ENCODE data around the gene SUPV3L1.

DNA sequence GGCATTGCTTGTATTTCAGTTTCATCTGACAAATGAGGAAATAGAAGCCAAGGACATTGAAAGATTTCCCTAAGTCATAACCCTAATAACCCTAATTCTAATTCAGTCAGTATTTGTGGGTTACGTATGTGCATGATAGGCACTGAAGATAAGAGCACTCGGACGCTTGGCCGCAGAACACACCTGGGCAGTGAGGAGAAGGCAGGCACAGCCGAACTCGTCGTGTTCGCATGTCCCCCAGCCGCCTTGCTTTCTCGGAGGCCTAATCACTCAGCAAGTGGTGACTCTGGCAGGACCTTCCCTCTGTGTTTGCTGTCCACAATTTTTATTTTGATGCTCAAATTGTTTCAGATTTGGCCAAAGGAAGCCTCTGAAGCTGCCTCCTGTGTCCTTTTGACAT lies 63.8 kb downstream of the SUPV3L1 start:
- TF ChIP-seq, protein P1, sequence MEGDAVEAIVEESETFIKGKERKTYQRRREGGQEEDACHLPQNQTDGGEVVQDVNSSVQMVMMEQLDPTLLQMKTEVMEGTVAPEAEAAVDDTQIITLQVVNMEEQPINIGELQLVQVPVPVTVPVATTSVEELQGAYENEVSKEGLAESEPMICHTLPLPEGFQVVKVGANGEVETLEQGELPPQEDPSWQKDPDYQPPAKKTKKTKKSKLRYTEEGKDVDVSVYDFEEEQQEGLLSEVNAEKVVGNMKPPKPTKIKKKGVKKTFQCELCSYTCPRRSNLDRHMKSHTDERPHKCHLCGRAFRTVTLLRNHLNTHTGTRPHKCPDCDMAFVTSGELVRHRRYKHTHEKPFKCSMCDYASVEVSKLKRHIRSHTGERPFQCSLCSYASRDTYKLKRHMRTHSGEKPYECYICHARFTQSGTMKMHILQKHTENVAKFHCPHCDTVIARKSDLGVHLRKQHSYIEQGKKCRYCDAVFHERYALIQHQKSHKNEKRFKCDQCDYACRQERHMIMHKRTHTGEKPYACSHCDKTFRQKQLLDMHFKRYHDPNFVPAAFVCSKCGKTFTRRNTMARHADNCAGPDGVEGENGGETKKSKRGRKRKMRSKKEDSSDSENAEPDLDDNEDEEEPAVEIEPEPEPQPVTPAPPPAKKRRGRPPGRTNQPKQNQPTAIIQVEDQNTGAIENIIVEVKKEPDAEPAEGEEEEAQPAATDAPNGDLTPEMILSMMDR (IDR thresholded peaks at IDR 0.05 in 2 of 3, conservative IDR thresholded peaks at IDR 0.05 in 1 of 3; ENCODE audit: control insufficient read depth in 2 of 3, extremely low read depth in 1 of 3, insufficient read depth in 1 of 3, low read depth in 3 of 3, low read length in 3 of 3), result no peak
- TF ChIP-seq IKZF1 (conservative IDR thresholded peaks at IDR 0.05) (no peak), NFIC (IDR thresholded peaks at IDR 0.05; ENCODE audit: low read depth, low read length) (no peak), EZH2 (IDR thresholded peaks at IDR 0.05; ENCODE audit: borderline replicate concordance, control insufficient read depth, low read depth, low read length) (no peak), NFYB (IDR thresholded peaks at IDR 0.05; ENCODE audit: insufficient read depth, low read depth, low read length) (no peak), HCFC1 (IDR thresholded peaks at IDR 0.05; ENCODE audit: low read length) (no peak), DPF2 (IDR thresholded peaks at IDR 0.05) (no peak), SIN3A (IDR thresholded peaks at IDR 0.05; ENCODE audit: low read depth, low read length) (no peak)
- TF ChIP-seq, protein P2, sequence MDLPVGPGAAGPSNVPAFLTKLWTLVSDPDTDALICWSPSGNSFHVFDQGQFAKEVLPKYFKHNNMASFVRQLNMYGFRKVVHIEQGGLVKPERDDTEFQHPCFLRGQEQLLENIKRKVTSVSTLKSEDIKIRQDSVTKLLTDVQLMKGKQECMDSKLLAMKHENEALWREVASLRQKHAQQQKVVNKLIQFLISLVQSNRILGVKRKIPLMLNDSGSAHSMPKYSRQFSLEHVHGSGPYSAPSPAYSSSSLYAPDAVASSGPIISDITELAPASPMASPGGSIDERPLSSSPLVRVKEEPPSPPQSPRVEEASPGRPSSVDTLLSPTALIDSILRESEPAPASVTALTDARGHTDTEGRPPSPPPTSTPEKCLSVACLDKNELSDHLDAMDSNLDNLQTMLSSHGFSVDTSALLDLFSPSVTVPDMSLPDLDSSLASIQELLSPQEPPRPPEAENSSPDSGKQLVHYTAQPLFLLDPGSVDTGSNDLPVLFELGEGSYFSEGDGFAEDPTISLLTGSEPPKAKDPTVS (IDR thresholded peaks at IDR 0.05; ENCODE audit: low read depth, low read length), result no peak
- TF ChIP-seq, protein P3, sequence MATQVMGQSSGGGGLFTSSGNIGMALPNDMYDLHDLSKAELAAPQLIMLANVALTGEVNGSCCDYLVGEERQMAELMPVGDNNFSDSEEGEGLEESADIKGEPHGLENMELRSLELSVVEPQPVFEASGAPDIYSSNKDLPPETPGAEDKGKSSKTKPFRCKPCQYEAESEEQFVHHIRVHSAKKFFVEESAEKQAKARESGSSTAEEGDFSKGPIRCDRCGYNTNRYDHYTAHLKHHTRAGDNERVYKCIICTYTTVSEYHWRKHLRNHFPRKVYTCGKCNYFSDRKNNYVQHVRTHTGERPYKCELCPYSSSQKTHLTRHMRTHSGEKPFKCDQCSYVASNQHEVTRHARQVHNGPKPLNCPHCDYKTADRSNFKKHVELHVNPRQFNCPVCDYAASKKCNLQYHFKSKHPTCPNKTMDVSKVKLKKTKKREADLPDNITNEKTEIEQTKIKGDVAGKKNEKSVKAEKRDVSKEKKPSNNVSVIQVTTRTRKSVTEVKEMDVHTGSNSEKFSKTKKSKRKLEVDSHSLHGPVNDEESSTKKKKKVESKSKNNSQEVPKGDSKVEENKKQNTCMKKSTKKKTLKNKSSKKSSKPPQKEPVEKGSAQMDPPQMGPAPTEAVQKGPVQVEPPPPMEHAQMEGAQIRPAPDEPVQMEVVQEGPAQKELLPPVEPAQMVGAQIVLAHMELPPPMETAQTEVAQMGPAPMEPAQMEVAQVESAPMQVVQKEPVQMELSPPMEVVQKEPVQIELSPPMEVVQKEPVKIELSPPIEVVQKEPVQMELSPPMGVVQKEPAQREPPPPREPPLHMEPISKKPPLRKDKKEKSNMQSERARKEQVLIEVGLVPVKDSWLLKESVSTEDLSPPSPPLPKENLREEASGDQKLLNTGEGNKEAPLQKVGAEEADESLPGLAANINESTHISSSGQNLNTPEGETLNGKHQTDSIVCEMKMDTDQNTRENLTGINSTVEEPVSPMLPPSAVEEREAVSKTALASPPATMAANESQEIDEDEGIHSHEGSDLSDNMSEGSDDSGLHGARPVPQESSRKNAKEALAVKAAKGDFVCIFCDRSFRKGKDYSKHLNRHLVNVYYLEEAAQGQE (IDR thresholded peaks at IDR 0.05; ENCODE audit: low read depth, low read length), result no peak

Data from GM12878 (cell line).